Measurements from ENCODE around the gene NAP1L5. TPM values are rescaled to one million over a fixed set of nuclear protein-coding genes. Genes with fewer than 3 reads are reported as not detected.

The NAP1L5 gene
- total and polyA plus RNA-seq, 2 experiments from 2014 or later = 2.0 to 2.4 TPM

DNA sequence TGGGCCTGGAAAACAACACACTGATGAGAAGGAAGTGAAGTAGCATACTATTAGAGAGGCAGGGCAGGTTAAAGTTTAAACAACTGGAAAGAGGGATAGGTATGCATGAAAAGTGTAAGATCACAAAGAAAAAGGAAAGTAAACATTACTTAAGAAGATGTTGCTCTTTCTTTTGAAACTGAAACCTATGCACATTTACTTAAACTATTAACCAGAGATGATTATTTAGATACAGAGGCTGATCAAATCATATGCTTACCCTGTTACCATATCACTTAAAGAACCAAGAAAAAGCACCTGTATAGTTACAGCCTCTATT lies 37.8 kb downstream of the NAP1L5 start:
- H3K27me3 ChIP-seq (ENCODE audit: insufficient read depth) = no peaks in the 10 kb centered on the region
- no peak for ATAC-seq
- H3K4me2 ChIP-seq = no peak overlapping the region
- H3K4me1 ChIP-seq (ENCODE audit: insufficient read depth) = no peaks in the 10 kb centered on the region
- no peaks in the 10 kb centered on the region for H3K36me3 ChIP-seq (ENCODE audit: insufficient read depth)
- H4K20me1 ChIP-seq (replicated peaks; ENCODE audit: insufficient read depth) = no peaks in the 10 kb centered on the region
- Mint-ChIP-seq H3K27me3 (ENCODE audit: insufficient read depth, low read depth, poor library complexity) (peaks cover 4% of the 10 kb centered on the region), H3K4me3 (no peak overlapping the region), H3K36me3 (ENCODE audit: low read depth) (no peaks in the 10 kb centered on the region; the same call in 2 of the 3 replicates), H3K4me1 (peaks cover 15% of the 10 kb centered on the region), H3K27ac (no peak overlapping the region), H3K9me3 (no peaks in the 10 kb centered on the region; the same call in 2 of the 3 replicates)
- TF ChIP-seq JUNB (IDR thresholded peaks at IDR 0.05; ENCODE audit: unreplicated experiment) (no peak), CREB1 (CRISPR knock-in tag; IDR thresholded peaks at IDR 0.05; ENCODE audit: low read depth) (no peak), NANOG (IDR thresholded peaks at IDR 0.05; ENCODE audit: borderline replicate concordance) (no peak), EZH2 (IDR thresholded peaks at IDR 0.05; ENCODE audit: low read depth, unreplicated experiment) (no peak), ZNF114 (CRISPR knock-in tag; IDR thresholded peaks at IDR 0.05) (no peak), POLR2AphosphoS5 (IDR thresholded peaks at IDR 0.05; ENCODE audit: low read depth) (no peak), ZNF331 (CRISPR knock-in tag; IDR thresholded peaks at IDR 0.05; ENCODE audit: low read depth) (no peak)
- TF ChIP-seq, protein P1, sequence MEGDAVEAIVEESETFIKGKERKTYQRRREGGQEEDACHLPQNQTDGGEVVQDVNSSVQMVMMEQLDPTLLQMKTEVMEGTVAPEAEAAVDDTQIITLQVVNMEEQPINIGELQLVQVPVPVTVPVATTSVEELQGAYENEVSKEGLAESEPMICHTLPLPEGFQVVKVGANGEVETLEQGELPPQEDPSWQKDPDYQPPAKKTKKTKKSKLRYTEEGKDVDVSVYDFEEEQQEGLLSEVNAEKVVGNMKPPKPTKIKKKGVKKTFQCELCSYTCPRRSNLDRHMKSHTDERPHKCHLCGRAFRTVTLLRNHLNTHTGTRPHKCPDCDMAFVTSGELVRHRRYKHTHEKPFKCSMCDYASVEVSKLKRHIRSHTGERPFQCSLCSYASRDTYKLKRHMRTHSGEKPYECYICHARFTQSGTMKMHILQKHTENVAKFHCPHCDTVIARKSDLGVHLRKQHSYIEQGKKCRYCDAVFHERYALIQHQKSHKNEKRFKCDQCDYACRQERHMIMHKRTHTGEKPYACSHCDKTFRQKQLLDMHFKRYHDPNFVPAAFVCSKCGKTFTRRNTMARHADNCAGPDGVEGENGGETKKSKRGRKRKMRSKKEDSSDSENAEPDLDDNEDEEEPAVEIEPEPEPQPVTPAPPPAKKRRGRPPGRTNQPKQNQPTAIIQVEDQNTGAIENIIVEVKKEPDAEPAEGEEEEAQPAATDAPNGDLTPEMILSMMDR (conservative IDR thresholded peaks at IDR 0.05; ENCODE audit: low read depth in 2 of 2) = no peak
- TF ChIP-seq, protein P2, sequence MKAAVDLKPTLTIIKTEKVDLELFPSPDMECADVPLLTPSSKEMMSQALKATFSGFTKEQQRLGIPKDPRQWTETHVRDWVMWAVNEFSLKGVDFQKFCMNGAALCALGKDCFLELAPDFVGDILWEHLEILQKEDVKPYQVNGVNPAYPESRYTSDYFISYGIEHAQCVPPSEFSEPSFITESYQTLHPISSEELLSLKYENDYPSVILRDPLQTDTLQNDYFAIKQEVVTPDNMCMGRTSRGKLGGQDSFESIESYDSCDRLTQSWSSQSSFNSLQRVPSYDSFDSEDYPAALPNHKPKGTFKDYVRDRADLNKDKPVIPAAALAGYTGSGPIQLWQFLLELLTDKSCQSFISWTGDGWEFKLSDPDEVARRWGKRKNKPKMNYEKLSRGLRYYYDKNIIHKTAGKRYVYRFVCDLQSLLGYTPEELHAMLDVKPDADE (IDR thresholded peaks at IDR 0.05) = no peak
- no peaks in the 10 kb centered on the region for H3K79me2 ChIP-seq (replicated peaks; ENCODE audit: insufficient read depth)
- H3K9me2 ChIP-seq (ENCODE audit: insufficient read depth) = no peaks in the 10 kb centered on the region
- DNase-seq (ENCODE audit: low spot score) = no peak
- no peaks in the 10 kb centered on the region for H3F3A ChIP-seq (replicated peaks; ENCODE audit: low read depth)
- H3K4me3 ChIP-seq = no peak overlapping the region
- no peak overlapping the region for H3K27ac ChIP-seq (ENCODE audit: low read depth)
- no peak overlapping the region for H2AFZ ChIP-seq

DNA sequence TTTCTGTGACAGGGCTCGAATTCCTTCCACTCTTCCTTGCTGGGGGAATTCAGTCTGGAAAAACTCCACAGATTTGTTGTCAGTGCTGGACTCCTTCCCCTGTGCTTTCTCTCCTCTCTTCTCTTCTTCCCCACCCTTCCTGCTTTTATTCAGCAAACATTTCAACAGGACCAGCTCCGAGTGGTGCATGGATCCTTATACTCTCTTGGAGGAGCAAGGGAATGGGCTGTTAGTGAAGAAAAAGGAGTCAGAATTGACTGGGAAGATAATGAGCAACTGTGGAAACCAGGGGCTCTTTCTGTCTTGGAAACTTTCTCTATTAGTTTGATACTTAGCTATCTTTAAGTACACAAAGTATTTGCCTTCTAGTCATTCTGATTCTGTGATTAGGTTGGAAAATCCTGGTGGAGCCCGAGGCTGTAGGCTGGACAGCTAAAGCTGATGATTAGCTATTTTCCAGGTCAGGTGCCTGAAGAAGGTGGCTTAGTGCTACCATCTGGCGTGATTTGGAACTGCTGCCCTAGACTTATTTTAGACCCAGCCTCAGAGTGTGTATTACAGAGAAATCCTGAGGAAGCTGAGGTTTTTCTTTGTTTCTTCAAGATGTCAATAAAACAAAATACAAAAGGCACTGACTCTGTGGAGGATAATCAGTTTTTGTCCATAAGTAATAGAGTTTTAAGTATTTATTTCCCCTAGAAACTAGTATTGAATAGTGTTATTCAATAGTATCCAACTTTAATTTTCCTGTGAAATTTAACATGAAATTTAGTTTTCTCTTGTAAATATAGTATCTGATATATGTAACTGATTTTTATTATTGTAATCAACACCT lies 38.4 kb downstream of the NAP1L5 start:
- H3K9me3 Mint-ChIP-seq = no peaks in the 10 kb centered on the region; the same call in 2 of the 3 replicates
- Histone ChIP-seq H3K27ac (ENCODE audit: low read depth) (peak overlapping the region; percentile 16; the same call in 1 of the 2 replicates), H3K36me3 (ENCODE audit: insufficient read depth) (no peaks in the 10 kb centered on the region), H3F3A (replicated peaks; ENCODE audit: low read depth) (no peaks in the 10 kb centered on the region), H3K4me2 (no peak overlapping the region), H3K9me2 (ENCODE audit: insufficient read depth) (no peaks in the 10 kb centered on the region), H4K20me1 (replicated peaks; ENCODE audit: insufficient read depth) (no peaks in the 10 kb centered on the region), H3K4me3 (no peak overlapping the region), H3K79me2 (replicated peaks; ENCODE audit: insufficient read depth) (no peaks in the 10 kb centered on the region), H3K27me3 (ENCODE audit: insufficient read depth) (no peaks in the 10 kb centered on the region), H3K4me1 (ENCODE audit: insufficient read depth) (no peaks in the 10 kb centered on the region), H2AFZ (peak overlapping the region; percentile 30; the same call in 1 of the 2 replicates)
- H3K4me1 Mint-ChIP-seq = peaks cover 15% of the 10 kb centered on the region
- TF ChIP-seq EZH2 (IDR thresholded peaks at IDR 0.05; ENCODE audit: low read depth, unreplicated experiment) = no peak
- TF ChIP-seq, protein P1 (conservative IDR thresholded peaks at IDR 0.05; ENCODE audit: low read depth in 2 of 2) = peak; percentile 86 to 88
- H3K27ac Mint-ChIP-seq = no peak overlapping the region
- H3K27me3 Mint-ChIP-seq (ENCODE audit: insufficient read depth, low read depth, poor library complexity) = peaks cover 4% of the 10 kb centered on the region
- ATAC-seq = peak; percentile 99
- DNase-seq (ENCODE audit: low spot score) = peak; percentile 81
- no peaks in the 10 kb centered on the region; the same call in 2 of the 3 replicates for H3K36me3 Mint-ChIP-seq (ENCODE audit: low read depth)
- no peak overlapping the region for H3K4me3 Mint-ChIP-seq

All from GM23338 (cell line).